ENCODE measurements around the gene NCOA3.

NCOA3 gene

DNA sequence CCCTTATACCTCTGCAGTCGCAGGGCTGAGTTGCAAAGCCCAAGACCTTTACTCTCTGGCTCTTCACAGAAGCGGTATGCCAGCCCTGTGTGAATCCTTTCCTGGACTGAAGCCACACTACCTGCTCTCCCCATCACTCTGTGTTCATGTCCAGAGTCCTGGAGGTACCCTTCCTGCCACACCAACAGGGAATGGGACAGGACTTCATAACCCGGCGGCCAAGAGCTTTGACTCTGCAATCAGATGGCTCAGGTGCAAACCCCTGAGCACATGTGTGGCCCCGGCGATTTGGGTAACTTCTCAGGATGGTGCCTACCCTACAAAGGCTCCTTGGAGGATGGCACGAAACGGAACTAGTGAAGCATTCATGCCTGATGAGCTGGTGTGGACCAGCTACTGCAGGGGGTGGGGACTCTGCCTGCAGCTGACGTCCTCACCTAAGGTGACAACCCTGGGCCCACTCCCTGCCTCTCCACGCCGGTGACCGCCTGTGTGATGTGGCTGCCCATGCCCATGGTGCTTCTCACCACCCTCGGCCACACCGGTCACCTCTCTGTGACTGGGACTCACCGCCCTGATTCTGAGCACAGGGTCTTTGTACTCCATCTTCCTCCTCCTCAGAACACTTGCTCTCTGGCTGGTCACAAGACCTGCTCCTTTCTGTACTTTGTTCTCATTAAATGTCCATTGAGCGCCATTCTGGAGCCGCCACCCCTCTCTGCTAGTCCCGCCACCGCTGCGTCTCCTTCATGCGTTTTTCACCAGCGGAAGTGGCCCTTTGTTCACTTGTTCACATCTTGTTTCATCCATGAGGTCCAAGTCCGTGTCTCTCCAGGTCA lies 166.8 kb downstream of the NCOA3 start:
- no peak for FAIRE-seq

DNA sequence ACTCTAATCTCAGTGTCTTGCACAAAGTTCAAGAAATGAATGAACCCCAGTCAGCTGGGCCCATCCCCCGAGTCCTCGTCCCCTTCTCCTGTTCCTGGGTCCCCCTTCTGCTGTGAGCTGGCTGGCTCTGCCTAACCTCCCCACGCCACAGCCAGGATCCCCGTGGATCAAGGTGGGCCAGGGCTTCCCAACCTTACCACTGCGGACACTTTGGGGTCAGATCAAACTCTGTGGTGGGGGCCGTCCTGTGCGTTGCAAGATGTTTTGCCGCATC lies 167.4 kb downstream of the NCOA3 start:
- no peak for FAIRE-seq

DNA sequence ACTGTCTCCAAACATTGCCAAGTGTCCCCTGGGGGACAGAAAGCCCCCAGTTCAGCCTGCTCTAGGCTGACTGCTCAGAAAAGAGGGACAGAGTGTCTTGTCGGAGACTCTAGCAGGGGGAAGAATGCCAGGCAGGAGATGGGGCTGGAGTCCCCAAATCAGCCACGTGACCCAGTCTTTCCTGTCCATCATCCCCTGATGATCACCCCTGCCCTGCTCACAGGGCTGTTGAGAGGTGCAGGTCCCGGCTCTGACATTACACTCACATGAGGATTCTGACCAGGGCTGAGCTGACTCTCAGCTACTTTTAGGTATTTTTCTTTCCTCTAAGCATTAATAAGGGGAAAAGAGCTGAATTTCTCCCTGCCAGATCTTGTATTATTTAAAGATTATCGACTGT lies 167.8 kb downstream of the NCOA3 start:
- FAIRE-seq, result no peak

DNA sequence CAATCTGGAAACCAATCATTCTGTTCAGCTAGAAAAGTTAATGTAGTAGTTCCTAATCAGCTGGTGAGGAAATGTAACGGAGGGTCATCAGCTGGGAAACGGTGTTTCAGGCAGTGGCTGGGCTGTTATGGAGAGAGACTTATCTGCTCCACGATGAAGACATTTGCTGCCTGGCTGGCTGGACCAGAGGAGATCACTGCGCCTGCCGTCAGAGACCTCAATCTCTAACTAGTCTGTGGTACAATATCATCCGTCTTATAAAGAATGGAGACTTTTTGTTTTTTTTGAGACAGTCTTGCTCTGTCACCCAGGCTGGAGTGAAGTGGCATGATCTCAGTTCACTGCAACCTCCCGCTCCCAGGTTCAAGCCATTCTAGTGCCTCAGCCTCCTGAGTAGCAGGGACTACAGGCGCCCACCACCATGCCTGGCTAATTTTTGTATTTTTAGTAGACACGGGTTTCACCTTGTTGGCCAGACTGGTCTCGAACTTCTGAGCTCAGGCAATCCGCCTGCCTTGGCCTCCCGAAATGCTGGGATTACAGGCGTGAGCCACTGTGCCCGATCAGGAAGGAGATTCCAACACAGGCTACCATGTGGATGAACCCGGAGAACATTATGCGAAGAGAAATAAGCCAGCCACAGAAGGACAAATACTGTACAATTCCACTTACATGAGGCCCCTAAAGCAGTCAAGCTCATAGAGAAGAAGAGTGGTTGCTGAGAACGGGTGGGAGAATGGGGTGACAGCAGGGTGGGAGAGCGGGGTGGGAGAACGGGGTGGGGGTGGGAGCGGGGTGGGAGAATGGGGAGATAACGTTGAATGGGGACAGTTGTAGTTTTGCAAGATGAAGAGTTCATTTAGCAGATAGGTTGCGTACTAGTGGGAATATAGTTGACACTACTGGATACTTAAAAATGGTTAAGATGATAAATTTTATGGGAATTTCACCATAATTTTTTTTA lies 168.5 kb downstream of the NCOA3 start:
- FAIRE-seq, result no peak

DNA sequence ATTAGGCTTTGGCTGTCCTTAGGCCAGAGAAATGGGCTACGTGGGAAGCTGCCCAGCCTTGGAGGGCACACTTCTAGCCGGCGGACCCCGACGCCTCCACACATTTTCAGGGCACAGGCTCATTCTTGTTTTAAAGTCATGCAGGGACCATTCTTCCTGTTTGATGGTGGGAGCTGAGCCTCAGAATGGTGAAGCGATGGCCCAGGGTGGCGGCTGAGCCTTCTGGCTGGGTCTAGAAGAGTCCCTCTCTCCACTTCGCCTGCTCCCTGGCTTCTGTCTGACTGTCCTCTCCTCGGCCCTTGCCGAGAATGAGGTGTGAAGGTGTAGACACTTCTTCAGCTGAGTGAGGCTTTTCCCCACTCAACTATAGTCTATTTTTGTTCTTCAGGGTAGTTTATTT lies 169.2 kb downstream of the NCOA3 start:
- FAIRE-seq, result no peak

DNA sequence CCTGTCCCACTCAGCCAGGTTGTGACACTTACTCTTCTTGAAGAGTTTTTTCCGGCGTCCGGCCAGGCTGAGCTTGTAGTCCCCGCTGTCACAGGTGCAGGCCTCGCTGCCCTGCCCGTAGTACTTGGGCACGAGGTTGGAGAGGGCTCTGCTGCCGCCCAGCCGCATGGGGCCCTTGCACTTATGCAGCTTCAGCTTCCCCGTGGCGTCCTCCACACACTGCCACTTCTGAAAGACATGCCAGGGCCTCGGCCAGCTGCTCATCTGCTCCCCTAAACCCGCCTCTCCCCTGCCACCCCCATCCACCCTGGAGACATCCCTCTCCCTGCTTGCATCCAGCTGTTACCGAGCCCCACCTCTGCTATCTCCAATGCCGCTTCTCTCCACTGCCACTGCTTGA lies 170.5 kb downstream of the NCOA3 start:
- FAIRE-seq, result no peak

DNA sequence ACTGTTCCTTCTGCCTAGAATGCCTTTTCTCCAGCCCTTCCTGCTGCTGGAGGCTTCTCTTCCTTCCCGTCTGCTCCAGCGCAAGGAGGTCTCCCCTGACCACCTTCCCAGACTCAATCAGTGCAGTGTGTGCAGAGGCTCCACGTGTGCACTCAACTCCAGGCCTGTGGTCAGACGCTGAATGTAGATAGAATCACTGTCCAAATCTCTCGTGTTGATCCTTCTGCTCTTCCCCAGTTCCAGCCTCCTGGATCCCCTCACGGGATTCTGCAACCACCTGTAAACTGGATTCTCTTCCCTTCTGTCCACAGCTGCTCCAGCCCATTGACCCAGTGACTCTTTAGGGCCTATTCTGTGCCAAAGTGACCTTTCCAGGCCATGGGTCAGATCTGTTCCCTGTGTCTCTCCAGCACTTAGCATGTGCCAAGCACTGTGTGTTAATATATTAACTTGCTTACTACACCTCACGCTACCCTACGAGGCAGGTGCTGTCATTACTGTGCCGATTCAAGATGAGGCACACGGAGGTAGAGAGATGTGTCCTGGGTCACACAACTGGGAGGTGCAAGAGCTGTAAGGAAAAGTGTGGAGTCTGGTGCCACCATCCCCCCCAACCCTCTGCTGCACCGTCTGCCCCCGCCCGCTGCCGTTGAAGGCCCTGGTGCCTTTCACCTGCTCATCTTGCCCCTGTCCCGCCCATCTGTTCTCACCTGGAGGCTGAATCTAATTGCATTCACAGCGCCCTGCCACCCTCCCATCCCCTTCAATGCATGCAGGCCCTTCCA lies 171.4 kb downstream of the NCOA3 start:
- FAIRE-seq, result no peak

DNA sequence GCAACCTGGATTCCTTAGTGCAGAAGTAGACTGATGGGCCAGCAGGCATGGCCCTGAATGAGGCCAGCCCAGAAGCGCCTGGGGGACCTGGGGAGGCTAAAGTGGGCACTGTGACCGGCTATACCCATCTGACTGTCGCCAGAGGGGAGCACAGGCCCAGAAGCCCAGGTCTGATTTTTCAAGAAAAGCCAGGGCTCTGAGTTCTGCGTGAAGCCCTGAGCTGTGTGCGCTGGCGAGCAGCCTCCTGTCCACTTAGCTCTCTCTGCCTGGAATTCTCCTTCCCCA lies 171.9 kb downstream of the NCOA3 start:
- FAIRE-seq, result no peak

DNA sequence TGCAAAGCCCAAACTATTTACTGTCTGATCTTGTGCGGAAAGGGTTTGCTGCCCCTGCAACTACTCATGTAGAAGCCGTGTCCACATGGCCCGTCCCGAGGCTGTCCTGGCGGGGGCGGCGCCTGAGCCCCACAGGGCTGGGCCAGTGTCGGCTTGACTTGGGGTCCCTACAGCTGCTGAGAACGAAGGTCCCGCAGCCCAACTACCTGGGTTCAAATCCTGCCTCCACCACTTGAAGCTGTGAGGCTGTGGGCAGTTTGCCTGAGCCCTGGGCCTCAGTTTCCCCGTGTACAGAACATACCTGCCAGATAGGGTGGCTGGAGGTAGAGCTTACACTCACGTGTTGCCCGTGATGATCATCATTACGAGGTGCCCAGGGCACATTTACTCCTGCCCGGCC lies 172.5 kb downstream of the NCOA3 start:
- FAIRE-seq, result no peak

DNA sequence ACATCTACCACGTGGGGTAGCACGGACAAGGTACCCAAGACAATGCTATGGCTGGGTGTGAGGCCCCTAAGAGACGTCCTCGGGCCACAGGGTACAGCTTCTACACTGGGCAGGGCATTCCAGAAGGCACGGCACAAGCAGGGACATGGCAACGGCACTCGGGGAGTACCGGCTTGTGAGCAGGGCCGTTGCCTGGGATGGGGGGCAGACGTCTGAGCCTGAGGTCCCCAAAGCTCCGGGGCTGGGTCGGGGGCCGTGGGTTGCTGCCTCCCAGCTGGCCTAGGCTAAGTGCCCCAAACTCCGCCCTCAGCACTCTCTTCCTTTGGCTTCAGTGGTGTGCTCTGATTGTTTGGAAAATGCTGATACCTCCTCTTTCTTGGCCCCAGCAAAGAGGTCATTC lies 173.0 kb downstream of the NCOA3 start:
- no peak for FAIRE-seq

DNA sequence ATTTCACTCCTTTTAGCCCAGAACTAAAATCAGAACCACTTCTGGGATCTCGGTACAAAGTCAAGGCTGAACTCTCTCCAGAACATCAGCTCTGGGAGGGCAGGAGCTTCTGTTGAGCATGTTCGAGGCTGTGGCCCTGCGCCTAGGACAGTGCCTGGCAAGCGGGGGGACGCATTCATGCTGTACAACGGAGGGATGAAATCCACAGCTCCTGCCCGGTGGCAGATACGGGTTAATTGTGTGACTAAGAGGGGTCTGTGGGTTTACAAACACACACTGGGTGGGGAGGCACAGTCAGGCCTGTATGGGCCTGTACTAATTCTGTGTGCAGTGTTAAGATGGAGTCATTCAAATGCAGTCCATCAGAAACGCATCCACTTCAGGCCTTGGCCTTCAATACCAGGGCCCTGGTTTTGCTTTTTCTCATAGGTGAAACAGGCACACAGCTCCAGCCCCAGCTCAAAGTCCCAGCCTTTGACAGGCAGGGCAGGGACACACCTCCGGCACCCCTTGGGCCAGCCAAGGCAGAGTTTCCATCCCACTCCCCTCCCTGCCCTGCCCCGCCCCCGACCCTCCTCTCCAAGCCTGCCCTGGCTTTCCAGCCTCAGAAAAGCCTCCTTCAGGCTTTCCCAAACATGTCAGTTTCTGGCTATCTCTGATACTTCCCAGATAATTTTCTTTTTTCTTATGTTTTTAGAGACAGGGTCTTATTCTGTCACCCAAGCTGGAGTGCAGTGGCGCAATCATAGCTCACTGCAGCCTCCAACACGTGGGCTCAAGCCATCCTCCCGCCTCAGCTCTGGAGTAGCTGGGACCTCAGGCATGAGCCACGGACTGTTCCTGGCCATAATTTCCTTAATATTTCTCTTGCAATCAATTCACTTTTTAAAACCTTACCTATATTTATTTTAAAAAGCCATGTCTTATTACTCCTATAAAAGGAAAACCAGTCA lies 173.8 kb downstream of the NCOA3 start:
- no peak for FAIRE-seq

DNA sequence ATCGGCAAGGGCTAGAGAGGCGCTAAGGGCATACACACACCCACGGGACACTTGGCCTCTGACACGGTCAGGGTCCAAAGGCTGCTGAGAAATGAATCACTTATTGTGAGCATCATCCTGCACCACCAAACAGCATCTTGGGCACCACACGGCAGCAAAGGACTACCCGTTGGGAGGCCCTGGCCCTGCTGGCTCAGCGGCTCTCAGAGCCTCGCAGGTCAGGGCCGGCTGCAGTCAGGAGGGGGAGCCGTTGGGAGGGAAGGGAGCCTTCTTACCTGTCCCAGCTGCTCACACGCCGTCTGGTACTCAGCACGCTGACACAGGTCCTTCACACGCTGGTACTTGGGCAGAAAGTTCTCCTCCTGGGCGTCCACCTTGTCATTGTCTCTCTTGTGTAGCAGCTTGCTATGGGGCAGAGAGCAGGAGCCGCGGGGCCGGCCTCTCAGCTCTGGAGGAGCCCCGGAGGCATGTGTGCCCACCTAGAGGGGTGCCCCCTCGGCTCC lies 174.6 kb downstream of the NCOA3 start:
- FAIRE-seq, result no peak

DNA sequence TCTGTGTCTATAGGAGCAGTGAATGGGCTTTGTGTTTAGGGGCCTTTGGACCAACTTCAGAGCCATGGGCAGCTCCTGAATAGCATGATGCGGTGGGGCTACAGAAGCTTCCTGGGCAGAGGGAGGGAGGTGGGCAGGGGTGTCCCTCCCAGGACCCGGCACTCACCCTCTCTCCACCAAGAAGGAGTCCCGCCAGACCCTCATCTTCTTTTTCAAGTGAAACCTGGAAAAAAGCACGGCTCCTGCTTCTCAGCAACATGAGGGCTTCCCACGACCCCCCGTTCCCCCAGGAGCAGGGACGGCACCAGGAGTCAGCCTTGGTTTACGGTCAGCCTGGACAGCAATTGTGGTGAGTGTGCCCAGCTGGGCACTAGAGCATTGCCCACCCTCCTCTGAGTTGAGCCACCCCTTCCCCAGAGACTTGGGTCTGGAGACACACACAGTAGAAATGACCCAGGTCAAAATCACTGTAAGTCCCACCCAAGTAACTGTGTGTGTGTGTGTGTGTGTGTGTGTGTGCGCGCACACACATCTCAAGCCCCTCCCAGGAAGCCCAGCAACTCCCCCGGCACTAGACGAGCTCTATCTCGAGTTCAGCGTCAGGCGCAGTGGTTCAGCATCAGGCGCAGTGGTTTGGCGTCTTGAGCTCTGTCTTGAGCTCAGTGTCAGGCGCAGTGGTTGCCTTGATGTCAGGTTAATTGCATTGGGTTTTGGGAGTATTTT lies 175.4 kb downstream of the NCOA3 start:
- no peak for FAIRE-seq

DNA sequence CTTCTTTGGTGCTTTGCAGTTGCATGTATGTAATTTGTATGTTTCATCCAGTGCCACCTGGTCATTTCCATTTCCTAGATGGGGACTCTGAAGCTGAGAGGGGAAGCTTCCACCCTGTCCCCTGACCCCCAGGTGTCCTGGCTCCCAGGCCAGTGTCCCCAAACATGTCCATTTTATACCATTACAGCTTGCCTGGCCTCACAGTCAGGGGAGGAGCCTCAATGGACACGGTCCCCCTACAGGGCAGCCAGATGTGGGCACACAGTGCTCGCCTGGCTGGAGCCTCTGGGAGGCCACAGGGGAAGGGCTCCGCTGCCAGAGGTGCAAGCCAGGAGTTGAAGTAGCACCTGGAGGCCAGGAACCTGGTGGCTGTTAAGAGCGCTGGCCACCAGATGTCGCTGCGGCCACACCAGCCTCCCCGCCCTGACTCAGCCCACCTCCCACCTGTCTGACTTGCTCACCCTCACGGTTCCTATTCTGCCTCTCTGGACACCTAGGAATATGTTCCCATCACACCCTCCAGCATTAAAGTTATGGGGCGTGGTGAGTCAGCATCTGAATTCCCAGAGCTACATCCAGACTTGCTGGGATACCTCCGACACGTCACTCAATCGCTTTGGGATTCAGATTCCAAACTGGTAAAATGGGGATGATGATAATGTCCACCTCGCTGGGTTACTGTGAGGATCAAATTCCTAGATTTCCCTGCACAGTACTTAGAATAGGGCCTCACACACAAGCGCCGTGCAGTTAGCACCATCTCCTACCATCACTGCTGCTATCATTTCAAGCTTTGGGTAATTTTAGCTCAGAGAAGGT lies 176.2 kb downstream of the NCOA3 start:
- FAIRE-seq, result no peak

DNA sequence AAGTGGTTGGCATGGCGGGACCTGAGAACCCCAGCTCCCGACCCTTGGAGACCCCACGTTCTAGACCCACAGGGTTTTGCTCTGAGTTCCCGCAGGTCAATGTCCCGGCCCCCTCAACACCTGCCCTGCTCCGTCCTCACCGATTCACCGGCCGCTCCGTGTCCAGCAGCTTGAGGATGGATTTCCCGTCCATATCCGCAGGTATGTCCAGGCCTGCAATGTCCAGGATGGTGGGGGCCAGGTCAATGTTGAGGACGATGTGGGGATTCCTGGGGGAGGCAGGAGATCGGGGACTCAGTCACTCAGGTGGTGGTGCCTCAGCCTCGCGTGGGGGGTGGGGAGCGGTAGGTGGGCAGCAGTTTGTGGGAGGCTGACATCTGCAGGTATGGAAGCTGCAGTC lies 176.8 kb downstream of the NCOA3 start:
- no peak for FAIRE-seq

DNA sequence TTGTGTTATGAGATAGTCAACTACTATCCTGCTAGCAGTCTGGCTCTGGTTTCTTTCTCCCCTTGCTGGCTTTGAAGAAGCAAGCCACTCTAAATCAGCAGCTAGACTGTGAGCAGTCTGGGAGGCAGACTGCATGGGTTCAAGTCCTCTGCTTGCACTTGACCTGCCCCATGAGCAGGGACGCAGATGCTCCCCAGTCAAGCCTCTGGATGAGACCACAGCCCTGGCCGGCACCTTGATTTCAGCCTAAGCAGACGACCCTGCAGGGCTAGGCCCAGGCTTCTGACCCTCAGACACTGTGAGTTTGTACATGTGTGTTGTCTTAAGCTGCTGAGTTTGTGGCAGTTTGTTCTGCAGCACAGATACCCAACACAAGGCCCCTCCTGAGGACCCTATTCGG lies 177.8 kb downstream of the NCOA3 start:
- FAIRE-seq, result no peak

DNA sequence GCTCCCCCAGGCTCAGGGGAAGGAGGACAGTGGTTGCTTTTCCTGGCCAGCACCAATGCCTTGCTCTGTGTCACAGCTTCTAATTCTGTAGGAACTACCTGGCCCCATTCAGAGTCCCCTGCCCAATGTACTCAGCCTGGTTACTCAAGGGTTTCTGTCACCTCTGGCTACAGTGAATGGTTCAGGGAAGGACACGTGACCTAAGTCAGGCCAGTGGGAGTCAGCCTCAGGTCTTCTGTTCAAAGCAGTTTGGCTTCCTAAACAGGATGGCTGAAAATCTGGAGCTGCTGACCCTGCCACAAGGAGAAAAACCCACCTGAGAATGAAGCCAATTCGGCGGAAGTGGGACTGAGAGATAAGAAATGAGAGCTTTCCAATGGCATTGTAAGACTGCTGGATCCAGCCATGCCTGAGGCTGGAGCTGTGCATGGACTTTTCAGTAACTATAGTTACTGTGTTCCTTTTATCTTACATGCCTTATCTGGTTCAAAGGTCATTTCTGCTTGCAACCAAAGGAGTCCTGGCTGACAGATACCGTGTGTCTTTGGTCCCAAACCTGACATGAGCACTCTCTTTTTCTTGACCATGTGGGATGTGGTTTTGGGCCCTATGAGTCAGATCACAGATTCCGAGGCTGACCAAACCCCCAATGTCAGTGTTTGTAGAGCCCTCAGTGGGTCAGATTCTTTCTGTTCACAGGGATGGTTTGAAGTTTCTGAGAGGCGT lies 179.3 kb downstream of the NCOA3 start:
- no peak for FAIRE-seq

DNA sequence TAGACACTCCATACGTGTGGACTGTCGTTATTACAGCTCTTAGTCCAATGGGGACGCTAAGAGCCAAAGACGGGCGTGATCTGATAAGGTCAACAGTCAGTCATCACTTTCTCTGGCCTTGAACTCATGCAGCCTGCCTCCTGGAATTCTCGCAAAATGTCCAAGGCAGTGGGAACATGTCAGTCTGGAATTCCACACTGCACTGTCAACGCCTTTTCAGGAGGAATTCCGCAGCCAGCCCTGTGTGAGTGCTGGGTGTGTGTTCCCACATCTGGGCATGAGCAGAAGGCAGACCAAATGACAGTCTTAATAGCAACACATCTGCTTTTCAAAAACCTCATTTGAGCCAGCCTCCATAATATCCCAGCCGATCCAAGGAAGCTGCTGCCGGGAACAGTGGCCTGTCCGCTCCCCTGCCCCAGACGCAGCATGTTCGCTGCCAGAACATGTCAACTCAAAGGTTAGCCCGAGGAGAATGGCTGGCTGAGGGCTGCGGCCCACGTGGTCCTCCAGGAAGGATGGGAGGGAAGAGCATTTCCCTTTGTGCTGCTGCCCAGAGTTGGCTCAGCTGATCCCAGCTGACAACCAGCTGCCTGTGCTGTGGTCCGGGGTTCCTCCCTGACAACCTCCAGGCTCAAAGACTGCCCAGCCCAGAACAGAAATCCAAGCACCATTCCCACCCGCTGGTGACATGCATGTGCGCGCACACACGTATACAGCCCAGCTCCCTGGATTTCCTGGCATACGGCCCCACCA lies 180.5 kb downstream of the NCOA3 start:
- FAIRE-seq, result no peak

DNA sequence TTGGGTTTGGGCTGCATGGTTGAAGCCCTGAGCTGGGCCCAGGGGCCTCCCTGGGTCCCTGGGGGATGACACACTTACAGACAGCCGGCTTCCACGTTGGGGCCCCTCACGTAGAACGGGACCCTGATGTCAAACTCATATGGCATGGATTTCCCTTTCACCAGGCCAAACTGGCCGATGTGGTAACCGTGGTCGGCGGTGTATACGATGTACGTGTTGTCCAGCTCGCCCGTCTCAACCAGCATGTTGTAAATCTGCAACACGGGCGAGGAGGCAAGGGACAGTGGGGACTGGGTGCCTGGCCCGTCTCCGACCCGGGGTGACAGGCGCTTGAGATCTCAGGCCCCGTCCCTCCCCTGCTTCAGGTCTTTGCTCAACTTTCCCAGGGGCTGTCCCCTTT lies 181.2 kb downstream of the NCOA3 start:
- FAIRE-seq, result no peak

Measured in islet of Langerhans (tissue), 1 donor.